ENCODE results near the gene APH1A. TPM values are rescaled to one million over a fixed set of nuclear protein-coding genes. Genes with fewer than 3 reads are reported as not detected.
"Not testable (repeated sequence)": the region's sequence is repeated elsewhere in the genome, so short reads cannot be mapped to it uniquely, and the experiment has no call there.

The APH1A gene
- total and polyA plus RNA-seq, 10 of the 15 experiments (the other 5 are each of a cell fraction or from before 2014, with no cell fraction given), result 6.7 to 130 (median 87.7) TPM

DNA sequence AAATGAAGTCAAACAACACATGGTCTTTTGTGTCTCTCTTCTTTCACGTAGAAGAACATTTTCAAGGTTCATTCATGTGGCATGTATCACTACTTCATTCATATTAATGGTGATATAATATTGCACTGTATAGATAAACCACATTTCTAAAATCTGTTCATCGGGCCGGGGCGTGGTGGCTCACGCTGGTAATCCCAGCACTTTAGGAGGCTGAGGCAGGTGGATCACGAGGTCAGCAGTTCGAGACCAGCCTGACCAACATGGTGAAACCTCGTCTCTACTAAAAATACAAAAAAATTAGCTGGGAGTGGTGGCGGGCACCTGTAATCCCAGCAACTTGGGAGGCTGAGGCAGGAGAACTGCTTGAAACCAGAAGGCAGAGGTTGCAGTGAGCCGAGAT, 40.6 kb downstream of the APH1A start:
- H4K20me1 ChIP-seq (ENCODE audit: control insufficient read depth, insufficient read depth); intact Hi-C loops (cut with micrococcal nuclease; ENCODE audit: unreplicated experiment); H3K4me2 ChIP-seq (ENCODE audit: control insufficient read depth, insufficient read depth); H2AFZ ChIP-seq (ENCODE audit: control insufficient read depth, low read depth, low read length); H3K27ac ChIP-seq (ENCODE audit: control insufficient read depth, insufficient read depth); in situ Hi-C loops (cut with MboI); ATAC-seq; BruUV-seq (replicated peaks); DNase-seq (ENCODE audit: low read depth, low spot score); H3K9me3 ChIP-seq (replicated peaks; ENCODE audit: control insufficient read depth, insufficient read depth, low read length); H3K4me3 ChIP-seq; H3K4me1 ChIP-seq (ENCODE audit: control insufficient read depth, insufficient read depth, low read length); H3K27me3 ChIP-seq (replicated peaks in 1 of 2; ENCODE audit: control insufficient read depth in 2 of 2, insufficient read depth in 2 of 2, low read length in 1 of 2); RAD21 ChIA-PET (ENCODE audit: unreplicated experiment); H3K9ac ChIP-seq (ENCODE audit: control insufficient read depth, insufficient read depth, low read length); FAIRE-seq: not testable (repeated sequence)
- Histone ChIP-seq H3K79me2 (ENCODE audit: control insufficient read depth, insufficient read depth, low read length) (peaks cover 26% of the 10 kb centered on the region), H3K36me3 (ENCODE audit: control insufficient read depth in 2 of 2, insufficient read depth in 2 of 2, low read length in 1 of 2) (peaks cover 6 to 39% of the 10 kb centered on the region in 2 experiments)
- CTCF ChIA-PET, result interaction anchor here (1.6 kb wide), 1 partner anchor 13 kb away, joined by 3 read pairs; no protein-coding TSS in a partner anchor
- SMC1A ChIA-PET (ENCODE audit: uncharacterized antibody, unreplicated experiment), result interaction anchor here (0.6 kb wide), 1 partner anchor 166 kb away, joined by 3 read pairs; no protein-coding TSS in a partner anchor
- POLR2A ChIA-PET, result interaction anchor here (0.6 kb wide), 1 partner anchor 166 kb away, joined by 6 read pairs; no protein-coding TSS in a partner anchor
- WGBS (ENCODE audit: insufficient coverage, insufficient replicate concordance, low lambda C conversion rate, missing lambda C conversion rate), result 96% methylated on average over 10 of the region's 10 CpGs

DNA sequence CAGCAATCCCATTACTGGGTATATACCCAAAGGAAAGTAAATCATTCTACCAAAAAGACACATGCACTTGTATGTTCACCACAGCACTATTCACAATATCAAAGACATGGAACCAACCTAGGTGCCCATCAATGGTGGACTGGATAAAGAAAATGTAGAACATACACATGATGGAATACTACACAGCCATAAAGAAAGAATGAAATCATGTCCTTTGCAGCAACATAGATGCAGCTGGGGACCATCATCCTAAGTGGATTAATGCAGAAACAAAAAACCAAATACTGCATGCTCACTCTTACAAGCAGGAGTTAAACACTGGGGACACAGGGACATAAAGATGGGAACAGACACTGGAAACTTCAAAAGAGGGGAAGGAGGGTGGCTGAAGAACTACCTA, 41.6 kb downstream of the APH1A start:
- H3K4me3 ChIP-seq, result no peak overlapping the region
- no peak overlapping the region for H3K9ac ChIP-seq (ENCODE audit: control insufficient read depth, insufficient read depth, low read length)
- H3K79me2 ChIP-seq (ENCODE audit: control insufficient read depth, insufficient read depth, low read length), result peaks cover 18% of the 10 kb centered on the region
- RAD21 ChIA-PET (ENCODE audit: unreplicated experiment), result no interaction called here
- no peaks in the 10 kb centered on the region for H3K9me3 ChIP-seq (replicated peaks; ENCODE audit: control insufficient read depth, insufficient read depth, low read length)
- H3K27me3 ChIP-seq (replicated peaks in 1 of 2; ENCODE audit: control insufficient read depth in 2 of 2, insufficient read depth in 2 of 2, low read length in 1 of 2), result no peaks in the 10 kb centered on the region
- FAIRE-seq, result no peak
- DNase-seq (ENCODE audit: low read depth, low spot score), result no peak
- ATAC-seq, result no peak
- POLR2A ChIA-PET, result no interaction called here
- SMC1A ChIA-PET (ENCODE audit: uncharacterized antibody, unreplicated experiment), result interaction anchor here (0.6 kb wide), 1 partner anchor 293 kb away, joined by 4 read pairs; no protein-coding TSS in a partner anchor
- intact Hi-C loops (cut with micrococcal nuclease; ENCODE audit: unreplicated experiment) (no loop called here), in situ Hi-C loops (cut with MboI) (no loop called here)
- H3K4me2 ChIP-seq (ENCODE audit: control insufficient read depth, insufficient read depth), result no peak overlapping the region
- no peaks in the 10 kb centered on the region; the same call in 1 of the 2 replicates for H3K4me1 ChIP-seq (ENCODE audit: control insufficient read depth, insufficient read depth, low read length)
- no TSS peak for BruUV-seq (replicated peaks)
- CTCF ChIA-PET, result interaction anchor here (0.9 to 1.0 kb wide), 2 partner anchors 154 to 155 kb away, joined by 3 read pairs; no protein-coding TSS in a partner anchor
- H2AFZ ChIP-seq (ENCODE audit: control insufficient read depth, low read depth, low read length), result no peak overlapping the region
- H4K20me1 ChIP-seq (ENCODE audit: control insufficient read depth, insufficient read depth), result no peaks in the 10 kb centered on the region
- H3K27ac ChIP-seq (ENCODE audit: control insufficient read depth, insufficient read depth), result no peak overlapping the region
- peaks cover 6 to 39% of the 10 kb centered on the region in 2 experiments for H3K36me3 ChIP-seq (ENCODE audit: control insufficient read depth in 2 of 2, insufficient read depth in 2 of 2, low read length in 1 of 2)
- TF ChIP-seq BRCA1 (IDR thresholded peaks at IDR 0.05; ENCODE audit: low read depth, low read length), result no peak
- TF ChIP-seq, protein P1, sequence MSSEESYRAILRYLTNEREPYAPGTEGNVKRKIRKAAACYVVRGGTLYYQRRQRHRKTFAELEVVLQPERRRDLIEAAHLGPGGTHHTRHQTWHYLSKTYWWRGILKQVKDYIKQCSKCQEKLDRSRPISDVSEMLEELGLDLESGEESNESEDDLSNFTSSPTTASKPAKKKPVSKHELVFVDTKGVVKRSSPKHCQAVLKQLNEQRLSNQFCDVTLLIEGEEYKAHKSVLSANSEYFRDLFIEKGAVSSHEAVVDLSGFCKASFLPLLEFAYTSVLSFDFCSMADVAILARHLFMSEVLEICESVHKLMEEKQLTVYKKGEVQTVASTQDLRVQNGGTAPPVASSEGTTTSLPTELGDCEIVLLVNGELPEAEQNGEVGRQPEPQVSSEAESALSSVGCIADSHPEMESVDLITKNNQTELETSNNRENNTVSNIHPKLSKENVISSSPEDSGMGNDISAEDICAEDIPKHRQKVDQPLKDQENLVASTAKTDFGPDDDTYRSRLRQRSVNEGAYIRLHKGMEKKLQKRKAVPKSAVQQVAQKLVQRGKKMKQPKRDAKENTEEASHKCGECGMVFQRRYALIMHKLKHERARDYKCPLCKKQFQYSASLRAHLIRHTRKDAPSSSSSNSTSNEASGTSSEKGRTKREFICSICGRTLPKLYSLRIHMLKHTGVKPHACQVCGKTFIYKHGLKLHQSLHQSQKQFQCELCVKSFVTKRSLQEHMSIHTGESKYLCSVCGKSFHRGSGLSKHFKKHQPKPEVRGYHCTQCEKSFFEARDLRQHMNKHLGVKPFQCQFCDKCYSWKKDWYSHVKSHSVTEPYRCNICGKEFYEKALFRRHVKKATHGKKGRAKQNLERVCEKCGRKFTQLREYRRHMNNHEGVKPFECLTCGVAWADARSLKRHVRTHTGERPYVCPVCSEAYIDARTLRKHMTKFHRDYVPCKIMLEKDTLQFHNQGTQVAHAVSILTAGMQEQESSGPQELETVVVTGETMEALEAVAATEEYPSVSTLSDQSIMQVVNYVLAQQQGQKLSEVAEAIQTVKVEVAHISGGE (CRISPR knock-in tag; IDR thresholded peaks at IDR 0.05), result no peak
- TF ChIP-seq SMAD5 (IDR thresholded peaks at IDR 0.05; ENCODE audit: low read depth), result no peak
- TF ChIP-seq SMAD1 (IDR thresholded peaks at IDR 0.05; ENCODE audit: low read depth, partially characterized antibody), result no peak
- no peak for TF ChIP-seq POLR2A (IDR thresholded peaks at IDR 0.05; ENCODE audit: low read depth, low read length)
- TF ChIP-seq RUNX3 (IDR thresholded peaks at IDR 0.05; ENCODE audit: low read length), result no peak
- no peak for TF ChIP-seq CBX3 (IDR thresholded peaks at IDR 0.05; ENCODE audit: borderline replicate concordance, low read depth)
- TF ChIP-seq, protein P2, sequence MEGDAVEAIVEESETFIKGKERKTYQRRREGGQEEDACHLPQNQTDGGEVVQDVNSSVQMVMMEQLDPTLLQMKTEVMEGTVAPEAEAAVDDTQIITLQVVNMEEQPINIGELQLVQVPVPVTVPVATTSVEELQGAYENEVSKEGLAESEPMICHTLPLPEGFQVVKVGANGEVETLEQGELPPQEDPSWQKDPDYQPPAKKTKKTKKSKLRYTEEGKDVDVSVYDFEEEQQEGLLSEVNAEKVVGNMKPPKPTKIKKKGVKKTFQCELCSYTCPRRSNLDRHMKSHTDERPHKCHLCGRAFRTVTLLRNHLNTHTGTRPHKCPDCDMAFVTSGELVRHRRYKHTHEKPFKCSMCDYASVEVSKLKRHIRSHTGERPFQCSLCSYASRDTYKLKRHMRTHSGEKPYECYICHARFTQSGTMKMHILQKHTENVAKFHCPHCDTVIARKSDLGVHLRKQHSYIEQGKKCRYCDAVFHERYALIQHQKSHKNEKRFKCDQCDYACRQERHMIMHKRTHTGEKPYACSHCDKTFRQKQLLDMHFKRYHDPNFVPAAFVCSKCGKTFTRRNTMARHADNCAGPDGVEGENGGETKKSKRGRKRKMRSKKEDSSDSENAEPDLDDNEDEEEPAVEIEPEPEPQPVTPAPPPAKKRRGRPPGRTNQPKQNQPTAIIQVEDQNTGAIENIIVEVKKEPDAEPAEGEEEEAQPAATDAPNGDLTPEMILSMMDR (IDR thresholded peaks at IDR 0.05 in 2 of 3, conservative IDR thresholded peaks at IDR 0.05 in 1 of 3; ENCODE audit: control insufficient read depth in 2 of 3, extremely low read depth in 1 of 3, insufficient read depth in 1 of 3, low read depth in 3 of 3, low read length in 3 of 3), result no peak
- no peak for TF ChIP-seq CHD2 (IDR thresholded peaks at IDR 0.05; ENCODE audit: borderline replicate concordance, low read depth, low read length)
